Kidney epithelial cell (primary cell): ENCODE data around the gene TSPOAP1. TPM values are rescaled to one million over a fixed set of nuclear protein-coding genes. Genes with fewer than 3 reads are reported as not detected.

Experiments
- DNase-seq: peaks from one replicate; pipeline ENCODE4 v3.0.0-alpha.2; 2010; ENCODE audit warnings: low read depth
- H3K27me3 ChIP-seq: 2 replicates; pipeline ENCODE4 v1.6.0; 2011; ENCODE audit warnings: low read length; ENCODE audit not compliant: control insufficient read depth, insufficient read depth
- H3K36me3 ChIP-seq: 2 replicates; pipeline ENCODE4 v1.5.1; 2011; ENCODE audit warnings: low read length; ENCODE audit not compliant: control insufficient read depth, insufficient read depth
- H3K4me3 ChIP-seq: 2 replicates; pipeline ENCODE4 v1.5.1; 2011; ENCODE audit warnings: low read depth, mild to moderate bottlenecking, control low read depth, low read length
- CTCF ChIP-seq: IDR thresholded peaks from 2 replicates; pipeline ENCODE4 v1.5.1; 2011; ENCODE audit warnings: mild to moderate bottlenecking, moderate library complexity, low read length, control low read depth, inconsistent platforms; ENCODE audit not compliant: insufficient read depth, poor library complexity, severe bottlenecking
- total RNA-seq: library from RNA; depleted of rRNA; stranded (reverse); fragments of >200 nt; gene quantifications from 2 replicates; pipeline ENCODE4 v1.2.3, GENCODE V29; 2015

Gene TSPOAP1
- total RNA-seq, 1 donor from 2014 or later = 9.4 TPM

GRCh38 chr17:58317421-58318064 lies 11.1 kb downstream of the TSPOAP1 start:
- Histone ChIP-seq H3K27me3 (no peaks in the 10 kb centered on the region), H3K36me3 (no peaks in the 10 kb centered on the region), H3K4me3 (no peak overlapping the region)
- DNase-seq = peak; percentile 60
- TF ChIP-seq CTCF = peak; percentile 87

- no peaks in the 10 kb centered on the region for H3K36me3 ChIP-seq
- TF ChIP-seq CTCF = no peak
Measured at GRCh38 chr17:58316260-58316960, 12.2 kb downstream of the TSPOAP1 start.

GRCh38 chr17:58315750-58316149 lies 12.8 kb downstream of the TSPOAP1 start:
- H3K27me3 ChIP-seq = no peaks in the 10 kb centered on the region
- H3K36me3 ChIP-seq = no peaks in the 10 kb centered on the region
- no peak for TF ChIP-seq CTCF
- H3K4me3 ChIP-seq = no peak overlapping the region
- DNase-seq = no peak

More at GRCh38 chr17:58316260-58316960, 12.2 kb downstream of the TSPOAP1 start:
- DNase-seq = no peak
- Histone ChIP-seq H3K27me3 (no peaks in the 10 kb centered on the region), H3K4me3 (no peak overlapping the region)

GRCh38 chr17:58315281-58315711 lies 13.3 kb downstream of the TSPOAP1 start:
- no peak for DNase-seq
- Histone ChIP-seq H3K36me3 (no peaks in the 10 kb centered on the region), H3K27me3 (no peaks in the 10 kb centered on the region), H3K4me3 (no peak overlapping the region)
- TF ChIP-seq CTCF = no peak

GRCh38 chr17:58314706-58315015 lies 13.9 kb downstream of the TSPOAP1 start:
- no peaks in the 10 kb centered on the region for H3K27me3 ChIP-seq
- DNase-seq = no peak
- H3K4me3 ChIP-seq = no peak overlapping the region
- no peaks in the 10 kb centered on the region for H3K36me3 ChIP-seq
- TF ChIP-seq CTCF = no peak
